ENCODE measurements around the gene WDR77.

DNA sequence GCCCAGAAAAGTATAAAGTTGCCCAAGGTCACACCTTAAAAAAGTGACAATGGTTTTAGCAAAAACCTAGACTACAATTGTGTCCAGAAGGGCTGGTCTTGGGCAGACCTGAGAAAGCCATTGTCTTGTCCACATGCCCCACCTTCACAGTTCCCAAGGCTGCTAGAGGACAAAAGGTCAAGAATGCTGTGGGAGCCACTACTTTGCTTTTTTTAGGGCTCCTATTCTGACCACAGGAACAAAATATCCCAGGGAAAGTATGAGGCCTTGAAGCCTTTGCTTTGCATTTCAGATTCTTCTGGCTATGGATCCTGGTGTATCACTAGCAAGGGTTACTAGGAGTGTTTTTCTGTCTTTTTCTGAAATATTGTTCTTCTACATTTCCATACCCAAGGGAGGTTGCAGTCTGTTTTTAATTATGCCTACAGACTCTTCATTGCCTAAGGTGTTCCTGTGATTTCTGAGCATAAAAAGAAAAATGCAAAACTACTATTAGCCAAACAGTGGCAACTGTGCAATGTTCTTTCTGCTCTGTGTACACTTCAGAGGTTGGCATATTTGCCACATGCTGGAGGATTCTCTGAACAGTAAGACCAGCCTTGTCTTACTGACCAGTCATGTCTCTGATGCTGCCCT lies 35.5 kb upstream of the WDR77 start:
- TF ChIP-seq POLR2A (IDR thresholded peaks at IDR 0.05) = no peak
- TF ChIP-seq, protein P1, sequence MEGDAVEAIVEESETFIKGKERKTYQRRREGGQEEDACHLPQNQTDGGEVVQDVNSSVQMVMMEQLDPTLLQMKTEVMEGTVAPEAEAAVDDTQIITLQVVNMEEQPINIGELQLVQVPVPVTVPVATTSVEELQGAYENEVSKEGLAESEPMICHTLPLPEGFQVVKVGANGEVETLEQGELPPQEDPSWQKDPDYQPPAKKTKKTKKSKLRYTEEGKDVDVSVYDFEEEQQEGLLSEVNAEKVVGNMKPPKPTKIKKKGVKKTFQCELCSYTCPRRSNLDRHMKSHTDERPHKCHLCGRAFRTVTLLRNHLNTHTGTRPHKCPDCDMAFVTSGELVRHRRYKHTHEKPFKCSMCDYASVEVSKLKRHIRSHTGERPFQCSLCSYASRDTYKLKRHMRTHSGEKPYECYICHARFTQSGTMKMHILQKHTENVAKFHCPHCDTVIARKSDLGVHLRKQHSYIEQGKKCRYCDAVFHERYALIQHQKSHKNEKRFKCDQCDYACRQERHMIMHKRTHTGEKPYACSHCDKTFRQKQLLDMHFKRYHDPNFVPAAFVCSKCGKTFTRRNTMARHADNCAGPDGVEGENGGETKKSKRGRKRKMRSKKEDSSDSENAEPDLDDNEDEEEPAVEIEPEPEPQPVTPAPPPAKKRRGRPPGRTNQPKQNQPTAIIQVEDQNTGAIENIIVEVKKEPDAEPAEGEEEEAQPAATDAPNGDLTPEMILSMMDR (IDR thresholded peaks at IDR 0.05) = no peak
